Coronary artery (tissue), 2 donors: ENCODE measurements around the gene SIPA1L3.

Source experiments
- DNase-seq: peaks from one replicate; pipeline ENCODE4 v3.0.0-alpha.2; 2017; ENCODE audit warnings: low spot score
- H3K27ac ChIP-seq, 2 donors: fragments of 200-600 bp; sonication (generic); one replicate each; pipeline ENCODE4 v1.5.1; 2016 to 2019
- H3K4me3 ChIP-seq: fragments of 200-600 bp; sonication (generic); 2 replicates; pipeline ENCODE4 v1.5.1; 2016; ENCODE audit warnings: mild to moderate bottlenecking, moderate library complexity
- TF ChIP-seq, protein P1 (sequence below): fragments of 200-600 bp; sonication (generic); IDR thresholded peaks from one replicate; pipeline ENCODE4 v1.5.1; 2019; ENCODE audit warnings: antibody characterized with exemption

The SIPA1L3 gene

DNA sequence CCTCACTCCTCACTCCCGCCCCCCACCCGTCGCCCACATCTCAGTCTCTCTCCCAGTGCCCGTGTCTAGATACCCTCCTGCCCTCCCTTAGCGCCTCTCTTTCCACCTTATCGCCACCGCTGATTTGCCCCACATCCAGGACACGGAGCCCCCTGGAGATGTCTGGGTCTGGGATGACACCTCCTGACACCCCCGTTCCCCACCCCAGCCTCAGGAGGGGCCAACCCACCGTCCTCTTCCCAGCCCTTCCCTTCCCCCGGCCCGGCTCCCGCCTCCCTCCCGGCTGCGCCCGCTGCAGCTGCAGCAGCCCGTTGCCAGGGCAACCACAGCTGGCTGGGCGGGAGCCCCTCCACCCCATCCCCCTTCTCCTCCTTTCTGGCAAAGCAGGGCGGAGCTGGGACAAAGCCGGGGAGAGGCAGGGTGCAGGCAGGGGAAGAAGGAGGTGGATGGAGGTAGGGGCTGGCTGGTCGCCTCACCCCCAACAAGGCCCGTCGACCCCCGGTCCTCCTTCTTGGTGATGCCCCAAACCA is 303.5 kb downstream of the SIPA1L3 start:
- TF ChIP-seq, protein P1, sequence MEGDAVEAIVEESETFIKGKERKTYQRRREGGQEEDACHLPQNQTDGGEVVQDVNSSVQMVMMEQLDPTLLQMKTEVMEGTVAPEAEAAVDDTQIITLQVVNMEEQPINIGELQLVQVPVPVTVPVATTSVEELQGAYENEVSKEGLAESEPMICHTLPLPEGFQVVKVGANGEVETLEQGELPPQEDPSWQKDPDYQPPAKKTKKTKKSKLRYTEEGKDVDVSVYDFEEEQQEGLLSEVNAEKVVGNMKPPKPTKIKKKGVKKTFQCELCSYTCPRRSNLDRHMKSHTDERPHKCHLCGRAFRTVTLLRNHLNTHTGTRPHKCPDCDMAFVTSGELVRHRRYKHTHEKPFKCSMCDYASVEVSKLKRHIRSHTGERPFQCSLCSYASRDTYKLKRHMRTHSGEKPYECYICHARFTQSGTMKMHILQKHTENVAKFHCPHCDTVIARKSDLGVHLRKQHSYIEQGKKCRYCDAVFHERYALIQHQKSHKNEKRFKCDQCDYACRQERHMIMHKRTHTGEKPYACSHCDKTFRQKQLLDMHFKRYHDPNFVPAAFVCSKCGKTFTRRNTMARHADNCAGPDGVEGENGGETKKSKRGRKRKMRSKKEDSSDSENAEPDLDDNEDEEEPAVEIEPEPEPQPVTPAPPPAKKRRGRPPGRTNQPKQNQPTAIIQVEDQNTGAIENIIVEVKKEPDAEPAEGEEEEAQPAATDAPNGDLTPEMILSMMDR = no peak
- Histone ChIP-seq H3K4me3 (peak overlapping the region; percentile 56), H3K27ac (no peak overlapping the region)
- DNase-seq = no peak

DNA sequence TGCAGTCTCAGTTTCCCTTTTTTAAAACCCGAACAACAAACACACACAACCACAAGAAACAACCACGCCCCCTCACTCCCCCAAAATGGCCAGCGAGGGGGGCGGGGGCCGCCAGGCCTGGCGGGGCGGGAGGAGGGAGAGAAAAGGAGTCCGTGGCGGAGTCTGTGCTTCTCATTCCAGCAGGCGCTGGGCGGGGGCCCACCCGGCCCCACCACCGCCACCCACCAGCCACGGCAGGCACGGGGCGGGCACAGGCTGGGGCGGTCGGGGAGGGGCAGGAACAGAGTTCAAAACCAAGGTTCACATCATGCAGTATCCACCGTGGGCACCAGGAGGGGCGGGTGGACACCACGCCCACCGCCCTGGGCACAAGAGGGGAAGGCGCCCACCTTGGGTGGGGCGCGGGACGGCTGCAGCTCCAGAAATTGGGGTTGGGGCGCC is 304.2 kb downstream of the SIPA1L3 start:
- Histone ChIP-seq H3K4me3 (peak overlapping the region; percentile 56), H3K27ac (no peak overlapping the region)
- TF ChIP-seq, protein P1 = no peak
- DNase-seq = no peak

DNA sequence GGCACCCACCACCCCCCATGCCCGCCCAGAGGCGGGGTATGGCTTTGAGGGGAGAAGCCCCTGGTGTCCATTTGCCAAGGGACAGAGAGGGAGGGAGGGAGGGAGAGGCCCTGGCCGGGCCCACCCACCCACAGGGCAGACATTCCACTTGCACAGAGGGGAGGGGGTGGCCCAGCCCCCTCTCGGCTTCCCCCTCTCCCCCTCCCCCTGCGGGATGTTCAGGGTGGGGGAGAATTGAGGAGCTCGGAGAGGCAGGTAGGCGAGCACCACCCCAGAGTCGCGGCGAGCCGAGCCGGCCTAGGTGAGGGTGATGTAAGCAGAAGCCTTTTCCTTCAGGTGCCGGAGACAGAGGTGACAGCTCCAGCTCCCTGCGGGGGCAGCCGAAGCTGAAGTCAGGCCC is 304.8 kb downstream of the SIPA1L3 start:
- no peak overlapping the region for H3K4me3 ChIP-seq
- DNase-seq = no peak
- TF ChIP-seq, protein P1 = no peak
- no peak overlapping the region for H3K27ac ChIP-seq

DNA sequence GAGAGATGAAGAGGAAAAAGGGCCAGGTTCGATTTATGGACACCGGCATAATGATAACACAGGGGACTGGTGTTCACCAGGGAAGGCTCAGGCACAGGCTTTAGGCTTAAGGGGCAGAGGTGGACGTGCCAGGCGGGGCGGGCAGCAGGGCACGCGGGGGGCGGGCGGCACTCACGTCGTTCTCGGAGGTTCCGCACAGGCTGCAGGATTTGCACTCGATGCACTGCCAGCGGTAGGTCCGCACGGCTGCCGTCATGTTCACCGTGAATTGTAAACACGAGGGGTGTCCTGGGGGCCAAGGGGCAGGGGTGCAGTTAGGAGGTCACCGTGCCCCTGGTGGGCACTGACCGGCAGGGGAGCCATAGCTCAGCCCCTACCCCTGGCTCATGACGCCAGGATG is 306.5 kb downstream of the SIPA1L3 start:
- no peak for DNase-seq
- TF ChIP-seq, protein P1 = no peak
- H3K27ac ChIP-seq = no peak overlapping the region
- H3K4me3 ChIP-seq = no peak overlapping the region

DNA sequence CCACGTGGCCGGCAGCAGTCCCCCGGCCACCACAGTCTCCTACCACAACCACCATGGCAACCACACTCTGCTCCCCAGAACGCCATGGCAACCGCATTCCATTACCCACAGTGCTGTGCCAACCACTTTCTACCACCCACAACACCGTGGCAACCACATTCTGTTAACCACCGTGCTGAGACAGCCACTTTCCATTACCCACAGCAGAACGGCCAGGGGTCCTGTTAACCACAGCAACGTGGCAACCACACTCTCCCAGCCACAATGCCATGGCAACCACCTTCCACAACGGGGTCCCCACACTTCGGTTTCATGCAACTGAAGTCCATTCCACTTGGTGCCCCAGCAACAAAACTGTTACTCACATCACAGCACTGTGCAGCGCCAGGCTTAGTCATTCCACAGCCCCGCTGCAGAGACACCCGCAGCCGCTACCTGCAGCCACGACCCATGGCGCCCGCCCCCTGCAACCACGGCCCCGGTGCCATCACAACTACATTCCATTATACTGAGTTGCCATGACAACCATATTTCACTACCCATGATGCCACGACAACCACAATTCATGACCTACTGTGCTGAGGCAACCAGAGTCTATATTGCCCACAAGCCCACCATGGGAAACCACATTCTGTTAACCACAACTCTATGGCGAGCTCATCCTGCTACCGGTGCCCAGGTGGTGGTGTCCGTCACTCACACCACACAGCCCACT is 307.1 kb downstream of the SIPA1L3 start:
- no peak for DNase-seq
- Histone ChIP-seq H3K4me3 (no peak overlapping the region), H3K27ac (no peak overlapping the region)
- TF ChIP-seq, protein P1 = no peak

DNA sequence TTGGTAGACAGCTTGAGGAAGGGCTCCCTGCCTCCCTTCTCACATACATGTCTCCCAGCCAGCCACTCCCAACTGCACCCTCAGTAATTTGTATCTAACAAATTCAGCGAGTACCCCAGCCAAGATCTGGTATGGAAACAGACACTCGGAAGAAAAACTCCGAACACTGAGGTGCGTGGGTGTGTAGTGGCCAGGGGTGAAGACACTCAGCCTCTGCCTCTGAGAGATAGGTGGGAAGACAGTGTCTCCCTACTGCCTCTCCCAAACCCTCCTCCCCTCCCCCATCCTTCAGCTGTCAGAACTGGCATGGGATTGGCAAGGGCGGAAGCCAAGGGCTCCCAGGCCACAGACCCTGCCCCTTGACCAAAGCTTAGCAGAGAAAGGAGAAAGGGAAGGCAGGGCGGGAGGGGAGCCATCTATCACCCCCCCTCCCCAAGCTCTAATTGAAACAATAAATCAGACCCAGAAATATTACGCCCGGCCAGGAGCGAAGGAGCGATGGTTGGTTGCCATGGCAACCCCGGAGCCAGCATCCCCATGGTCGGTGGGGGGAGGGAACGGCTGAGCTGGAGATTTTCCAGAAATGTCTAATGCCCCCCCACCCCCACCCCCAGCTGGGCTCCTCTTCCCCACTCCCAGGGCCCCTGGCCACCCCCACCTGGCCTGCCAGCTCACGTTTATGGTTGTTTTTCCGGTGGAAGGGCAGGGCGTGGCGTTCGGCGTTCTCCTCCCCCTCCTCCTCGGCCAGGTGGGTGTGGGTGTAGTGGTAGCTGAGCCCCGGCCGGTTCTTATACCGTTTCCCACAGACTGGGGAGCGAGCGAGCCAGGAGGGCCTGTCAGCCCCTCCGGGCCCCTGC is 310.0 kb downstream of the SIPA1L3 start:
- Histone ChIP-seq H3K27ac (no peak overlapping the region), H3K4me3 (no peak overlapping the region)
- no peak for DNase-seq
- TF ChIP-seq, protein P1 = no peak
